Activated T-helper 1 cell treated with anti-CD3 and anti-CD28 coated beads, Interleukin-2, amount 50 U/mL, for 16 hours (primary cell): Measurements from ENCODE around the gene ZBTB14.

Source experiments
- DNase-seq, 2 donors: peaks; one replicate each; pipeline ENCODE4 v3.0.0-alpha.2; 2020; ENCODE audit warnings: low read depth in 1 of 2, low spot score in 1 of 2

ZBTB14 gene

GRCh38 chr18:5294113-5294456 is 1.4 kb downstream of the ZBTB14 start:
- DNase-seq = no peak

- DNase-seq = no peak
Observed at GRCh38 chr18:5288517-5288935, 7.0 kb downstream of the ZBTB14 start.

- no peak for DNase-seq
Observed at GRCh38 chr18:5287854-5288253, 7.7 kb downstream of the ZBTB14 start.

GRCh38 chr18:5286525-5286924 is 9.0 kb downstream of the ZBTB14 start:
- no peak for DNase-seq

- no peak for DNase-seq
Observed at GRCh38 chr18:5285326-5285725, 10.2 kb downstream of the ZBTB14 start.

- no peak for DNase-seq
Observed at GRCh38 chr18:5284808-5285207, 10.7 kb downstream of the ZBTB14 start.

GRCh38 chr18:5282770-5283169 is 12.8 kb downstream of the ZBTB14 start:
- DNase-seq = no peak

- no peak for DNase-seq
Observed at GRCh38 chr18:5276947-5277346, 18.6 kb downstream of the ZBTB14 start.

- no peak for DNase-seq
Observed at GRCh38 chr18:5275872-5276271, 19.7 kb downstream of the ZBTB14 start.

GRCh38 chr18:5268874-5269273 is 26.7 kb downstream of the ZBTB14 start:
- no peak for DNase-seq

- DNase-seq = no peak
Observed at GRCh38 chr18:5266721-5267120, 28.8 kb downstream of the ZBTB14 start.

GRCh38 chr18:5253910-5254309 is 41.6 kb downstream of the ZBTB14 start:
- DNase-seq = no peak

- DNase-seq = no peak
Observed at GRCh38 chr18:5251117-5251516, 44.4 kb downstream of the ZBTB14 start.

GRCh38 chr18:5250603-5251002 is 44.9 kb downstream of the ZBTB14 start:
- DNase-seq = no peak

GRCh38 chr18:5244941-5245340 is 50.6 kb downstream of the ZBTB14 start:
- DNase-seq = no peak

GRCh38 chr18:5239447-5239846 is 56.1 kb downstream of the ZBTB14 start:
- no peak for DNase-seq
